NCI-H2029 treated with DMSO at 0.1 percent for 48 hours (cell line): ENCODE data around the gene FAM174C.

Source experiments
- DNase-seq: peaks from one replicate; lab custom pipeline; 2025; lab: John Stamatoyannopoulos, UW

The FAM174C gene

DNA sequence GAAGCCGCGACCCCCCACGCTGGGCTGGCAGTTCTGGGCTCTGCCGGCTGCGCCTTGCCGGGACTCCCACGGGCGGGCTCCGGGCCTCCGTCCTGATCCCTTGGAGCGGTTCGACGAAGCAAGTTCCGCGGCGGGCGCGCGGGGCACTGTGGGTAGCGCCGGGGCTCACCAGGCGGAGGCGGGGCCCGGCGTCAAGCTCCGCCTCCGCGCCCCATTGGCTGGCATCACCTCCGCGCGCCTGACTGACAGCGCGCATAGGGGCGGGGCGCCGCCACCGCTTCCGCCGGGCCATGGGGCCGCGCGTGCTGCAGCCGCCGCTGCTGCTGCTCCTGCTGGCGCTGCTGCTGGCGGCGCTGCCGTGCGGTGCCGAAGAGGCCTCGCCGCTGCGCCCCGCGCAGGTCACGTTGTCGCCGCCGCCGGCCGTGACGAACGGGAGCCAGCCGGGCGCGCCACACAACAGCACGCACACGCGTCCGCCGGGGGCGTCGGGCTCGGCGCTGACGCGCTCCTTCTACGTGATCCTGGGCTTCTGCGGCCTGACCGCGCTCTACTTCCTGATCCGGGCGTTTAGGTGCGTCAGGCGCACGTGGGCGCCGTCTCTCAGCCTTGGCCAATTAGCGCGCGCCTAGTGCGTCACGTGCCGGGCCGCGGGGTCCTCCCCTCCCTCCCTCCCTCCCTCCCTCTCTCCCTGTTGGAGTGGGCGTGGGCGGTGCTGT, at the start of gene FAM174C:
Gene FAM174C, plus strand, starts transcription at position 271 of the 716 bp plus-strand sequence. Its CDS starts 20 bp downstream, at position 291.
- peak; percentile 73 for DNase-seq

DNA sequence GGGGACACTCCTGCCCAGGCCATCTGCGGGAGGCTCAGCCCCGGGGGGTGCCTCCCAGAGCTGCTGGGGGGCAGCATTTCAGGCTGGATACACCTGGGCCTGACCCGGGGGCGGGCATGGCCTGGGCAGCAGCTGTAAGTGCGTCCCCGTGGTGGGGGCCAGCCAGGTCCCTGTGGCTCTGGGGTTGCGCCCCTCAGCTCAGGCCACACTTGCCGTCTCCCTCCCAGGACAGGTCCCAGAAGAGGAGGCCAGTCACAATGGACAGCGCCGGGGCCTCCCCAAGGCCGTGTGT, 49.2 kb upstream of the FAM174C start:
- DNase-seq, result no peak

DNA sequence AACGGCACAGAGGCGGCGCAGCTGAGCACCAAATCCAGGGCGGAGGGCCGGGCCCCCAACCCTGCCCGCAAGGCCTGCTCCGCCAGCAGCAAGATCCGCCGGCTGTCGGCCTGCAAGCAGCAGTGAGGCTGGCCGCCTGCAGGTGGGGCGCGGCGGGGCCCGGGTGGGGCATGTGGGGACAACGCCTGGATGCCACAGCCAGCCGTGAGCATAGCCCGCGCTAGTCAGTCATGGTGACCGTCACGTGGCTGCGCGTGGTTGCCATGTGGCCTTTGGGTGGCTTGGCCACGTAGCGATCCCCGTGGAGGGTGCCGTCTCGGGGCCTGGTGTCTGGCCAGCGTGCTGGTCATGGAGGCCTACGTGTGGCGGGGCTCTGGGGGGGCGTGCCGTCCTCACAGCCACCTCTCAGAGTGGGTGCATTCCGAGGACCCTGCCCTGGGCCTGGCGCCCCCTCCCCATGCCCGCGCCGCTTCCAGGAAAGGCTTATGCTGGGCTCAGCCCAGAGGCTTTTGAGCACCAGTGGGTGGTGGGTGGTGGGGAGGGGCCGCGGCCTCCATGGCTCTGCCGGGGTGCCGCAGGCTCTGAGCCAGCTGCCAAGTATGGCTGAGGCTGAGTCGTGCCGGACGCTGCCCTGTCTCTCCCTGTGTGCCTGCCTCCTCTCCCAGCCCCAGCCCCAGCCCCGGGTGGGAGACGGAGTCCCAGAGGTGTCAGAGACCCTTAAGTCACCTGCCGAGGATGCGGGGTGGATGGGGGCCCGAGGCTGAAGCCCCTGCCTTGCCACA, 48.6 kb upstream of the FAM174C start:
- DNase-seq, result no peak

DNA sequence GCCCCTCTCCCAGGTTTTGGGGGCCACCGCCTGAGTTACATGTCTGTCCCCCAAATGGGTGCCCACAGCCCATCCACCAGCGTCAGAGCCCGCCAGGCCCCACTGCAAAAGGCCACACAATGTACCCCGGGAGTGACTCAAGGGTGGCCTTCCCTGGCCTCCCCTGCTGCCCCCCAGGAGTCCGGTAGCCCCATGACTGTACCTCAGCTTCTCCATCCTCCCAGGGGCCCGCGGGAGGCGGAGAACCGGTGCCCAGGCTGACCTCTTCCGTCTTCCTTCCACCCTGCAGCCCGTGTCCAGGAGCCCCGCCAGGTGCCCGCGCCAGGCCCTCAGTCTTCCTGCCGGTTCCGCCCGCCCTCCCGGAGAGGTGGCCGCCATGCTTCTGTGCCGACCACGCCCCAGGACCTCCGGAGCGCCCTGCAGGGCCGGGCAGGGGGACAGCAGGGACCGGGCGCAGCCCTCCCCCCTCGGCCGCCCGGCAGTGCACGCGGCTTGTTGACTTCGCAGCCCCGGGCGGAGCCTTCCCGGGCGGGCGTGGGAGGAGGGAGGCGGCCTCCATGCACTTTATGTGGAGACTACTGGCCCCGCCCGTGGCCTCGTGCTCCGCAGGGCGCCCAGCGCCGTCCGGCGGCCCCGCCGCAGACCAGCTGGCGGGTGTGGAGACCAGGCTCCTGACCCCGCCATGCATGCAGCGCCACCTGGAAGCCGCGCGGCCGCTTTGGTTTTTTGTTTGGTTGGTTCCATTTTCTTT, 47.9 kb upstream of the FAM174C start:
- no peak for DNase-seq

DNA sequence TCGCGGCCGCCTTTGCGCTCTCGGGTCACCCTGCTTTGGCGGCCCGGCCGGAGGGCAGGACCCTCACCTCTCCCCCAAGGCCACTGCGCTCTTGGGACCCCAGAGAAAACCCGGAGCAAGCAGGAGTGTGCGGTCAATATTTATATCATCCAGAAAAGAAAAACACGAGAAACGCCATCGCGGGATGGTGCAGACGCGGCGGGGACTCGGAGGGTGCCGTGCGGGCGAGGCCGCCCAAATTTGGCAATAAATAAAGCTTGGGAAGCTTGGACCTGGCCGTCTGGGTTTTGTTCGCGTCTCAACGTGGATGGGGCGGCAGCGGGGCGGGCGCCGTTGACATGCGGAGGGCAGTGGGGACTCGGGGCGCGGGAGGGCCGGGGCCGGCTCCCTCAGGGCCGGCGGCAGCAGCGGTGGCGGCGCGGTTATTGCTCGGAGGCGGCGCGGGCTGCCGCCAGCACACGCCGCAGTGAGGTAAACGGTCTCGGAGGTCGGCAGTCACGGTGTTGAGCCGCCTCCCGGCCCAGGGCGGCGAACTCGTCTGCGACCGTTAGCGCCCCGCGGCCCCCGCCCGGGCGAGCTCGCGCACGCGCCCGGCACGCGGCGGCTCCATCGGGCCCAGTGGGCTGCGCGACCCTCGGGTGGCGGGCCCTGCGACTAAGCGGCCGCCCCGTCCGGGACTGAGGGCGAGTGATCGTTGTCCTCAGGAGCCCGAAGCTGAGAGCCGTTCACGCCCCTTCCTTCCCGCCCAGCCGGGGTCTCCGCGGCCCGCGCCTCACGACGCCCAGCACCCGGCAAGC, 47.0 kb upstream of the FAM174C start:
- no peak for DNase-seq

DNA sequence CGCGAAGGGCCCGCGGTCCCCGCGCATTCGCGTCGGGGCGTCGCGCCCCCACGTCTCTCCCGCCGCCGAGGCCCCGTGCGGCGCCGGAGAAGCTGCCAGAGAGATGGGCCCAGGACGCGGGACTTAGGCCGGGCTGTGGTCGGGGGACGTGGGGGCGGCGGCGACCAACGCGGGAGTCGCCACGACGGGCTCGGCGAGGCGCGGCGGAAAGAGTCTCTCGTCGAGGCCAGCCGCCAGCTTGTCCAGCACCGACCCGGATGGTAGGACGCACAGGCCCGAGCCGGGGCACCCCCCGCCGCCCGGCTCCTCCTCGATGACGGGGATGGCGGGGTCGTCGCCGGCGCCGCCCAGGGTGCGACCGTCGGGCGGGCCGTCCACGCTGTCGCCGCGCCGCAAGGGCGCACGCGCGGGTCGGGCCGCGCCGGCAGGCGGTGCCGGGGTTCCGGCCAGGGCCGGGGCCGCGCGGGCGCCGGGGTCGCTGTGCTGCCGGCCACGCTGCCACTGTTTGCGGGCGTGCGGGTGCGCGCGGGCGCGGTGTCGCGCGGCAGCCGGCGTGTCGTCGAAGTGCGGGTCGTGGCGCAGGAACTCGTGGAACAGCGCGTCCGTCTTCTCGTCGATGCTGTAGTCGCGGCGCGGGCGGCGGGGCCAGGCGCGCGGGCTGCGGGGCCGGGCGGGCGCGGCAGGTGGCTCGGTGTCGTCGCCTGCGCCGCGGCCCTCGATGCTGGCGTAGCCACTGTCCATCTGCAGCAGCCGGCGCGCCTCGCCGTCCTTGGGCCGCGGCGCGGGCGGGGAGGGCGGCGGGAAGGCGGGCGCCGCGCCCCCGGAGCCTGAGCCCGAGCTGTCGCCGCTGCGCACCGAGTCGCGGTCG, 46.0 kb upstream of the FAM174C start:
- DNase-seq, result no peak

DNA sequence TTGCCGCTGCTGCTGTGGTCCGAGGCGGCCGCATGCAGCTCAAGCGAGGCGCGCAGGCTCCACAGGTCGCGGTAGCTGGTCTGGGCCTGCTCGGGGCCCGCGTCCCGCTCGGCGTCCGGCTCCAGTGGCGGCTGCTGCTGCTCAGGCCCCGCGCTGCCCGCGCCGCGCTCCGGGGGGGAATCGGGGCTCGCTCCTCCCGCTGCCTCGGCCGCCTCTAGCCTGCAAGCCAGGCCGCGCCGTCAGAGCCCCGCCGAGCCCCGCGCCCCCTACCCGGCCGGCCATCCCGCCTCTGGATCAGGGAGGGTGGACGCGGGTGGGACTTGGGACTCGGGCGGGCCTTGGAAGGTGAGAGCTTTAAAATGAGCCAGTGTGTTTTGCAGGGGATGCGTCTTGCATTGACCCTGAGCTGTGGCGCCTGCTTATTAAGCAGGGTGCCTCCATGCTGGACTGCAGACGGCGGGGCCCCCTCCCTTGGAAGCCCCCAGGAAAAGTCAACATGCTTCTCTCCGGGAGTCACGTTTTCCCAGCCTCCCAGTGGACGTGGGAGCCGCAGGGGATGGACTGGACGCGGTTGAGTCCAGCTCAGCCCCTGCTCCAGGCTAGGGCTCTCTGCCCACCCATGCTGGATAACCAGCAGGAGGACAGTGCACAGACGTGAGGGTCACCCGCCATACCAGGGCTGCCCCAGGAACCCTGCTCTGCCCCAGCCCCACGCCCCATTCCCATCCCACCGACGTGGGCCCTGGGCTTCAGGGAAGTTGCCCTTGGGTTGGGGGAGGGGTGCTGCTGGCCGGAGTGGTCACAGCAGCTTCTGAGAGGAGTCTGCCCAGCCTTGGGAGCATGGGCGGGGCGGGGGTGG, 45.2 kb upstream of the FAM174C start:
- DNase-seq, result no peak

DNA sequence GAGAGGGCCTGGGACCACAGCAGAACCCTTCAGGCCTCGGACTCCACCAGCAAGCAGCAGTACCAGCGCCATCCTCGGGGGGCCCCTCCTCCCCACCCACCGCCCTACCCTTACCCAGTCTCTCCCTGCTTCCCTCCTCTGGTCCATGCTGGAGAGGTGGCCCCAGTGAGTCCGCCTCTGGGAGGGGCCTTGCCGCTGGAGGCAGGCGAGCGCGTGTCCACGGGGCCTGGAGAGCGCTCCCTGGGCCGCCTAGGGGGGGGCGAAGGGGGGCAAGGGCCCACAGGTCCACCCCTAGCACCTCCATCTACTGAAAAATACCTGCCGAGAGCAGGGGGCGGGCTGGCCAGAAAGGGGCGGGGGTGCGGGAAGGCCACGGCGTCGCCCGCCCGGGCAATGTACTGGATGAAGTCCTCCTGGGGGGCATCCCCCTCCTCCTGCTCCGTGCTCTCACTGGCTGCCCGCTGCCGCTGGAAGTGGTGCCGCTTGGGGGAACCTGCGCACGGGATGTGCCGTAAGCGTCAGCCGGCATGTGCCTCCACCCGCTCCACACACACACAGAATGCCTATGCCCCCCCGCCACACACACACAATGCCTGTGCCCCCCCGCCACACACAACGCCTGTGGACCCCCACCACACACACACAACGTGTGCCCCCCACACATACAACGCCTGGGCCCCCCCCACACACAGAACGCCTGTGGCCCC, 44.4 kb upstream of the FAM174C start:
- no peak for DNase-seq

DNA sequence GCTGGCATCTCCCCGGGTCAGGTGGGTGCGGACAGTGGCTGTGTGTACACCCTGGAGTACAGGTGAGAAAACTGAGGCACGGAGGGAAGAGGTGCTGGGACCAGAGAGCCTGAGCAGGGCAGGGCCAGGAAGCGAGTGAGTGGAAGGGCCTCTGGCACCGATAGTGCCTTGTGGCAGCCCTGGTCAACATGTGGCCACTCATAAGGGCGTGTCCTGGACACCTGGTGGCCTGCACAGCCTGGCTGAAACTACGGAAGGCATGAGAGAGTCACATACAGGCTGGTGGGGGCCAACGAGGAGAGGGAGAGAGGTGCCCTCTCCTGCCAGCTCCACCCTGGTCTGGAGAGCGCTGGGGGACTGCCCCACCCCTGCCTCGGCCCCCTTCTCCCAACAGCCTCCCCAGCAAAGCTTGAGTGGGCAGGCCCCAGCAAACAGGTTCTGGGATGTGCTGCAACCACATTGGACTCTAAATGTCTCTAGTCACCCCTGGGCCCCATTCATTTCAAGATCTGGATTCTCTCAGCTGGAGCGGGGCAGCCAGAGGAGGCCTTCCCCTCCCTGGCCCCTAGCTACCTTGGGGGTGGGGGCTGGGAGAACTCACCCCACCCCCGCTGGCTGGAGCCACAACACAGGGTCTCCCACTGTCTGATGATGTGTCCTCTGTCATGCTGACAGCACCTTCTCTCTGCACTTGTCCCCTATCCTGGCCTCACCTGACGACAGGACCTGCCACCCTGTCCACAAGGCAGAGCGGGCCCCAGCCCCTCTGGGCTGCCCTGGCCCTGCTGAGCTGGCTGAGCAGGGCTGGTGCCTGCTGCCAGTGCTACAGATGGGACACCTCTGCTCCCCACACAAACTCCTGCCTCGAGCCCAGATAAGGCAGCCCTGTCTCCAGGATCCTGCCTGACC, 43.3 kb upstream of the FAM174C start:
- DNase-seq, result no peak

DNA sequence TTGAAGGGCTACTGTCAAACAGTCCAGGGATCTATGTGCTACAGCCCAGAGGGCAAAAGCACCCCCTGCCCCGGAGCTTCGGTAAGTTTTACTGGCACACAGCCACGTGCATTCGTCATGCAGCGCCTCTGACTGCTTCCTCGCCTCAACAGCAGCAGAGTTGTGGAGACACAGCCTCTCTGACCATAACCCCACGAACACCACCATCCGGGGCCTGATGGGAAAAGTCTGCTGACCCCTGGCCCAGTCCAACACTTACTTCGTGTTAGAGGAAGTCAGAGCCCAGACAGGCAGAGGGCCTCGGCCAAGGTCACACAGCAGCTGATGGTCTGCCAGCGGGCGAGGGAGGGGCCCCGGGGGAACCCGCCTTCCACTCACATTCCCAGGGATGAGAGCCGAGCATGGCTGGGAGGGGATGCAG, 42.7 kb upstream of the FAM174C start:
- no peak for DNase-seq

DNA sequence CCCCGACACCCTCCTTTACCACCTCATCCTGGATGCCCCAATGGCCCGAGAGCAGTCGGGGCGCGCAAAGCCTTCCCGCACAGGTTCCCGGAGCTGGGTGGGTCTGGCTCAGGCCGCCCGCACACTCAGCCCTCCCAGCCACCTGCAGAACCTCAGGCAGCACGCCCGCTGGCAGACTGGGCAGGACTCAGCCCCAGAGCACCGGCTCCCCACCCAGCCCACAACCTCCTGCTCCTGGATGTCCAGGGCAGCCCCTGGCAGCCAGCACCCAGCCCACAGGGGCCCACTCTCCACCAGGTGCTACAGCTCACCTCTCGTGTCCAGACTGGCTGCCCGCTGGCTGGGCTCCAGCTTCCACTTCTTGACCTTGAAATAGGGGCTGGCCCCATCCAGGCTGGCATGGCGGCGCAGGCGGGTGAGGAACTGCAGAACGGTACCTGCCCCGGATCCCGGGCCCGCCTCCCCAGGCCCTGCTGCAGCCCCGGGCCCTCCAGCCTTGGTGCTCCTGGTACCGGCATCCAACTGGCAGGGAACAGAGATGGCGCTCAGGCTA, 42.1 kb upstream of the FAM174C start:
- DNase-seq, result no peak

DNA sequence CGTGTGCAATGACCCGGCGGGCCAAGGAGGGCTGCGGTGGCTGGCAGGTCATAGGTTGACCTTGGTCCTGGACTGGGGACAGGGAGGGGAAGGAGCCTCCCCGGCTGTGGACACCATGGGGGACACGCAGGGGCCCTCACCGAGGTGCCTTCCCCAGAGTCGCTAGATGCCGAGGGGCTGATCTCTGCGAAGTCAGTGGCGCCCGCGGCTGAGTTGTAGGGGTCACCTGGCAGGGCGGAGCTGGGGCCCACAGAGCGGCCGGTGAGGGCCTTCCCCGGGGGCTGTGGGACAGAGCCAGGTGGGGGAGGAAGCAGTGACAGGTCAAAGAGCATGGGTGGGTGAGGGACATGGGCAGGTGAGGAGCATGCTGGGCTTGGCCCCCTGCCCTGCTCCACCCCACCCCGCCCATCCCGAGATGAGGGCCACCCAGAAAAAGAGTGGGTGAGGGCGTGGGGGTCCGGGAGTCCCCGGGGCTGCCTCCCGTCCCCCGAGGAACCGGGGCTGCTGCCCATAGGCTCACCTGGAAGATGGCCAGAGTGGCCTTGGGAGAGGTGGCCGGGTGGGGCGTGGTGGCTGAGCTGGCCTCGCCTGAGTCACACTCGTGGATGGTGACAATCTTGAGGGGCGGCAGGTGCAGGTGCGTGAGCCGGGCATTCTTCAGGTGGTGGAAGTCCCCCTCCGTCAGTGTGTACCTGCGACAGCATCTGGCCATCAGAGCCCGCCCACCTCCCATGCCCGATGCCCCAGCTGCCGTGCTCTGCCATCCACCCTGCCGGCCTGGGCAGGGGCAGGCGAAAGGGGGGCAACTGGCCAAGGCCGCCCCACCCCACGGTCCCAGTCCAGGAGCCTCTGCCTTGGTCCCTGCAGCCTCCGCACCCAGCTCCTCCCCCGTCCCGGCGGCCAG, 41.0 kb upstream of the FAM174C start:
- no peak for DNase-seq

DNA sequence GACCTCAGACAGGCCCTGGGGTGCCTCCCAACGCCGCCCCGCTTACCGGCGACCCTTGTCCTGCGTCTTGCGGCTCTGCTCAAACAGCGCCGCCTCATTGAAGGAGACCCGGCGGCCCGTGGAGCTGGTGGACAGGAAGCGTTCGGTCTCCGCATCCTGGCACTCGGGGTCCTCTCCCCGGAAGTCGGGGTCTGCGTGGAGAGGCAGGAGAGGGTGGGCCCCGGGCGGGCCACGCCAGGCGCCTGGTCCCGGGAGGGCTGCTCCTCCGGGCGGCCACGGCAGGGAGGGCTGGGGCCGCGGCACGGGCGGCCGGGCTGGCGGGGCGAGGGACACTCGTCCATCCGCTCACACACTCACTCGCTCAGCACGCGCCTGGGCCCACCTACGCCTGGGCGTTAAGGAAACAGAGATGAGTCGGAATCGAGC, 40.4 kb upstream of the FAM174C start:
- no peak for DNase-seq

DNA sequence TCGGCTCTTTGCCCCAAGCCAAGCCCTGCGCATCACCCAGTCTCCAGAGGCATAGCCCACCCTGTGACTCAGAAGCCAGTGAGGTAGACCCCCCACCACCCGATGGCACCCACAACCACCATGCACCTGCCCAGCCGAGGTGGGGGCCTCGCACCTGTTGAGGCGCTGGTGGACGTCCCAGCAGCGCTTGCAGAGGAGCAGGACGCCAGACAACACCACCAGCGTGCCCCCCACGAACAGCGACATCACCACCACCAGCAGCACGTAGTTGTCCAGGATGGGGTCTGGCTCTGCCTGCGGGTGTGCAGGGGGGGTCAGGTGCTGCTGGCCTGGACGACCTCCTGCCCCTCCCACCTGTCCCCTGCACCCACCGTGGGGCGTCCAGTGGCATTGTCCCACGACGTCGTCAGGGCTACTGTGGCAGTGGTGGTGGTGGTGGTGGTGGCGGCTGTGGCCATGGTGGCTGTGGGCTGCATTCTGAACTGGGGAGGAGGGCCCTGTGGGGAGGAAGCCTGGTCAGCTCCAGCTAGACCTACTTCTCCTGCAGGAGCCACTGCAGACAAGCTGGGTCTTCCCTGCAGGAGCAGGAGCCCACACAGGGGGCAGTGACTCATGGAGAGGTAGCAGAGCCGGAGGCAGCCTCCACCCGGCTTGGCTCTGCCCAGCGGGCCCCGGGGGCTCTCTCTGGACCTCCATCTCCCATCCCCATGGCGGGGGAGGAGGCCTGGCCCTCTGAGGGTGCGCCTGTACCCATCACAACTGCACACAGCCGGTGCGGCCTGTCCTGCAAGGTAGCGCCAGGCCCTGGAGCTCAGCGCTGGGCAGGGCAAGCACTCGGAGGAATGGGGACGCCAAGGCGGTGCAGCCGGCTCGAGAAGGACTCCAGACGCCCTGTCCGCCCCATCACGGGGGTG, 39.4 kb upstream of the FAM174C start:
- no peak for DNase-seq

DNA sequence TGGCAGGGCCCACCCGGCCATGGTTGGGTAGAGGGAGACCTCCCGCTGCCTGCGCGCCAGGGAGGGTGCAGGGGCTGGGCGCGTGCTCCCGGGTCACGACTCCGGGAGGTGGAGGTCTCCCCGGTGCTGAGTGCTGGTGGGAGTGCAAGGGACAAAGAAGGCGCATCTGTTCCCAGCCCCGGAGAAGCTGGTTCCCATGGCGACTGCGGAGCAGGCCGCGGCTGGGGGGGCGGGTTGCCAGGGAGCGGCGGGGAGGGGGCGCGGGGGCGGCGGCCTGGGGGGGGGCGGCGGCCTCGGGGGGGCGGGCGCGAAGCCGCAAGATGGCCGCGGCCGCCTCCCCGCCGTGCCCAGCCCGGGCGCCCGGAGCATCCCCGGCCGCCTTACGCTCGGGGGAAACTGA, 38.8 kb upstream of the FAM174C start:
- DNase-seq, result no peak
